SK-N-MC (cell line): ENCODE data around the gene KRT14.

Experiments used
- EZH2 ChIP-seq: fragments of 200-600 bp; sonication (generic); IDR thresholded peaks from one replicate; pipeline ENCODE4 v1.6.1; 2017; ENCODE audit warnings: antibody characterized with exemption
- FOXP2 ChIP-seq: optimal IDR thresholded peaks from 2 replicates; pipeline ENCODE3; 2011; ENCODE audit warnings: mild to moderate bottlenecking, moderate library complexity; ENCODE audit not compliant: insufficient read depth; ENCODE audit errors: extremely low read length, control extremely low read depth
- POLR2AphosphoS5 ChIP-seq: IDR thresholded peaks from 2 replicates; pipeline ENCODE4 v1.6.1; 2012; ENCODE audit warnings: mild to moderate bottlenecking, low read depth, low read length, borderline replicate concordance

DNA sequence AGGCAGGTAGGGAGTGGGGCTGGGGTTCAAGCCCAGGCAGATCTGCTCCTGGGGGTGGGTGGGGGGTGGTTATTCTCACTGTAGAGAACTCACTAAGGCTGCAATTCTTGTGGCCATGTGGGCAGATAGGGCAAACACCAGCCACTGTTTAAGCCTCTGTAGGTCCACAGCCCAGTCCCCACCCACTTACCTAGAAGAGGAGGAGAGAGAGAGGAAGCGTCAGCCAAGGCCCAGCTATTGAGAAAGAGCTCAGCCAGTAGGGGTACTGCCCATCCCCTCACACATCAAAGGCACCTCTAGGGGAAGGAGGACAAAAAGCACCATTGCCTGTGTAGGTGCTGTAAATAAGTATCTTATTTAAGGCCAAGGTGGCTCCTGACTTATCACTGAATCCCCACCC, 13.0 kb upstream of the KRT14 start:
- TF ChIP-seq POLR2AphosphoS5 (no peak), EZH2 (no peak), FOXP2 (no peak)
